HG02759 (cell line): ENCODE results near the gene PTK6.
A peak's percentile ranks its signal among the peaks of the same experiment; 100 is the strongest.
"Not testable (repeated sequence)": the region's sequence is repeated elsewhere in the genome, so short reads cannot be mapped to it uniquely, and the experiment has no call there.

Source experiments
- ATAC-seq: cut with Tn5 transposase; IDR thresholded peaks from one replicate; pipeline ENCODE4 v1.9.1; 2021; ENCODE audit warnings: mild to moderate bottlenecking, moderate library complexity; ENCODE audit not compliant: unreplicated experiment

The PTK6 gene

DNA sequence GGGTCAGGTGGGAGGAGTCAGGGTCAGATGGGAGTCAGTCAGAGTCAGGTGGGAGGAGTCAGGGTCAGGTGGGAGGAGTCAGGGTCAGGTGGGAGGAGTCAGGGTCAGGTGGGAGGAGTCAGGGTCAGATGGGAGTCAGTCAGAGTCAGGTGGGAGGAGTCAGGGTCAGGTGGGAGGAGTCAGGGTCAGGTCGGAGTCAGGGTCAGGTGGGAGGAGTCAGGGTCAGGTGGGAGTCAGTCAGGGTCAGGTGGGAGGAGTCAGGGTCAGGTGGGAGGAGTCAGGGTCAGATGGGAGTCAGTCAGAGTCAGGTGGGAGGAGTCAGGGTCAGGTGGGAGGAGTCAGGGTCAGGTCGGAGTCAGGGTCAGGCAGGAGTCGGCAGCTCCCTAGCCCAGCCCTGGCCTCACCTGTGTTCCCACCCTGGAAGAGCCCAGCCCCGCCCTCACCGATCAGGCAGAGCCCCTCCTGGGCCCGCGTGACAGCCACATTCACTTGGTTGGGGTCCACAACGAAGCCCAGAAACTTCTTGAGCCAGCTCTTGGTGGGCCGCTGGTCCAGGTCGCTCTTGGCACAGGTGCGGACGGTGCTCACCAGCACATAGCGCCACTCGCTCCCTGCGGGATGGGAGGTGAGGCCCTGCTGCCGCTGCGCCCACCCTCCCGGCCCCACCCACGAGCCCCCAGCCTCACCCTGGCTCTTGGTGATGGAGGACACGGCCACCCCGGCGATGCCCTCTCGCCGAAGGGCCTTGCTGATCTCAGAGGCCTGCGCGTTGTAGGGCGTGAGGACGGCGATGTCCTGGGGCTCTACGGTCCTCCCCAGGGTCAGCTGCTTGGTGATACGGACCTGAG, 22.5 kb upstream of the PTK6 start:
- ATAC-seq: not testable (repeated sequence)

DNA sequence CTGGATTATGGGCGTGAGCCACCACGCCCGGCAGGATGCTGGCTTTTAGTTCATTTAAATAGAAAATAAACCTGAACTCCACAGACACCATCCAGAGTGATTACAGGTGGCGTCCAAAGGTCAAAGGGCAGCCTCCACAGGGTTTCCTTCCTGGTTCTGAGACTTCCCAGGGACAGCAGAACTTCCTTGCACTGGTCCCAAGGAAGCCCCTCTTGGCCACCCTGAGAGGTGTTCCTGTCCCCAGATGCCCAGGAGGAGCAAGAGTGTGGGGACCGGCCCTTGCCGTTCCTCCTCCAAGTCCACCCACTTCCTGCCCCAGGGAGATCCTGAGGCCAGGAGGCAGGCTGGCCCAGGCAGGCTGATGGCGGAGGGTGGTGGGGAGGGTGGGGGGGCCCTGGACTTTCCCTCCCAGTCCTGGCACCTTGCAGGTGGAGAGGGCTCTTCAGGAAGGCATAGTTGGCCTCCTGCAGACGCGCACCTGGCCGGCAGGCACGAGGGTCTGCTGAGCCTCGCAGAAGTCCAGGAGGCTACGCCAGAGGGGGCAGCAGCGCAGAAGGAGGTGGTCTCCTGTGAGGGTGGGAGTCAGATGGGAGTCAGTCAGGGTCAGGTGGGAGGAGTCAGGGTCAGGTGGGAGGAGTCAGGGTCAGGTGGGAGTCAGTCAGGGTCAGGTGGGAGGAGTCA, 21.8 kb upstream of the PTK6 start:
- no peak for ATAC-seq

DNA sequence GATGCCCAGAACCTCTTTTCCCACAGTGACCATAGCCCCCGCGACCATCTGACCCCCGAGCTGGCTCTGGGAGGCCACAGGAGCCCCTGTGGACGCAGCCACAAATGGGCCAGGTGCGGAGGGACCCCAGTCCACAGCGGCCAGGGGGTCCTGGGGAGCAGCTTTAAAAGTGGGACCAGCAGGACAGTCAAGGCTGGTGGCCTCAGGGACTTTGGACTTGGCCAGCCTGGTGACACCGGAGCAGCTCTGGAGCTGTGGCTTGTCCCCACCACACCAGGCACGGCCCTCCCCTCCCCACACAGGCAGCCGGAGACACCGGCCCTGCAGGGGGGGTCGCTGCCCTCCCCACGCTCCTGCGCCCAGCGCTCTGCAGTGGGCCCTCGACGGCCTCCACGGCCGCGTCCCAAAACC, 20.3 kb upstream of the PTK6 start:
- no peak for ATAC-seq

DNA sequence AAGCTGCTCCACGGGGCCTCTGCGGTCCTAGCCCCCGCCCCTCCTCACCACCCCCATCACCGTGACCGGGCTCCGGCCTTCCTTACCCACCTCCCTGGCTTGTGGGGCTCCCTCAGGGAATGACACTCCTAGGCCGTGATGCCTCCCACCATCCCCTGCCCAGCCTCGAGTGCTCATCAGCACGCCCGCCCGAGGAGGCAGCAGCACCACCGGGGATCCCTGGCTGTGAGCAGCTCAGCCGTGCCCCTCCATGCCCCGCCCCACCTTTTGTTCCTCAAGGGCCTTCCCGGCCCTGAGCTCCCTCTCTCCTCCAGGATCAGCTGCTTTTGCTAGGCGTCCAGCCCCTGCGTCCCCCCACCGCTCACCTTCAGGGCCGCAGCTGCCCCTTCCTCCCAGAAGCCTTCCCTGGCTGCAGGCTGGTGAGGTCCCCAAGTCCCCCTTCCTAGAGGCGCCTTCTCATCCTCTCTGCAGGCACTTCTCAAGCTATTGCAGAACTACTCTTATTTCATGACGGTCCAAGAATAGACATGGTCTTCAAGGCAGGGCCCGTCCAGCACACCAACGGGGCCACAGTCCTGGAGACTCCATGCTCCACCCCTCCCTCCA, 19.8 kb upstream of the PTK6 start:
- no peak for ATAC-seq

GRCh38 chr20:63555661-63556381, 18.6 kb upstream of the PTK6 start:
- no peak for ATAC-seq

GRCh38 chr20:63554361-63555278, 17.4 kb upstream of the PTK6 start:
- ATAC-seq: no peak

DNA sequence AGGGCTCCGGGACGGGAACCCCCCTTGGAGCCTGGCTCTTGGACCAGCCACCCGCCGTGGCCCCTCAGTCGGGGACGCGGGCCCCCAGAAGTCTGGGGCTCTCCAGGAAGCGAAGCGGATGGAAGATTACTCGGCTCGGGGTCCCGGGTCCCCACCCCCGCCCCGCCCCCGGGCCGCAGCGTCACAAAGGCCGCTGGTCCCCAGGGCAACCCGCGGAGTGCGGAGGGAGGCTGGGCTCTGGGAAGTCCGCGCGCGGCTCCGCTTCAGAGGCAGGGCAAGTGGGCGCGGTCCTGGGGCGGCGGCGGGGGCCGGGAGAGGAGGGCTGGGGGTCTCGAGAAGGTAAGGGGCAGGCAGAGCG, 16.7 kb upstream of the PTK6 start, which contains the start of gene FNDC11:
Gene FNDC11 (plus strand): TSS at position 227 of the 358 bp plus-strand sequence. CDS start 1,505 bp downstream, outside the sequence.
- peak; percentile 36 for ATAC-seq

GRCh38 chr20:63553251-63553932, 16.2 kb upstream of the PTK6 start:
- ATAC-seq: peak; percentile 41

- peak; percentile 25 for ATAC-seq
Measured at GRCh38 chr20:63552481-63553249, 15.5 kb upstream of the PTK6 start.

- ATAC-seq: no peak
Measured at GRCh38 chr20:63551068-63551467, 13.9 kb upstream of the PTK6 start.

DNA sequence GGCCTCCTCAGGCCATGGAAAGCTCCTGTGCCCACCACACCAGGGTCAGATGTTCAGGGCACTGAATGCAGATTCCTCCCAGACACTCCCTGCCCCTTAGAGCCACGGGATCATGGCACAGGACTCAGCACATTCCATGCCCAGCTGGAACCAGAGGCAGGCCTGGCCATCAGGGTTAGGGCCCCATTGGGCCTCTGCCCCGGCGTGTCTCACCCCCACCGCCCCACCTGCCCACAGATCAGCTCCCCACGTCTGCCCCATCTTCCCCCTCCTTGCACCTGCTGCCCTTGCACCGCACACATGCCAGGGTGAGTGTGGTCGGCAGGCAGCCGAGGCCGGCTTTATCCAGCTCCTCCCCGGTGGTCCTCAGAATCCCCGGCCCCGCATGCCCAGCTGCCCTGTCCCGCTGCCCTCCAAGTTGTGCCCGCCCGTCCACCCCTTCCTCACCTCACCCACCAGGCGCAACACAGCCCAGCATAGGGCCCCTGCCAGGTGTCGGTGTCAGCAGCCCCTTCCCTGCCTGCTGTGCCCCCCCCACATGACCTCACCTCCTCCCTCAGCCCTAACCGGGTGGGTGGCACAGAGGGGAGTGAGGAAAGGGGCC, 12.6 kb upstream of the PTK6 start:
- ATAC-seq: no peak

DNA sequence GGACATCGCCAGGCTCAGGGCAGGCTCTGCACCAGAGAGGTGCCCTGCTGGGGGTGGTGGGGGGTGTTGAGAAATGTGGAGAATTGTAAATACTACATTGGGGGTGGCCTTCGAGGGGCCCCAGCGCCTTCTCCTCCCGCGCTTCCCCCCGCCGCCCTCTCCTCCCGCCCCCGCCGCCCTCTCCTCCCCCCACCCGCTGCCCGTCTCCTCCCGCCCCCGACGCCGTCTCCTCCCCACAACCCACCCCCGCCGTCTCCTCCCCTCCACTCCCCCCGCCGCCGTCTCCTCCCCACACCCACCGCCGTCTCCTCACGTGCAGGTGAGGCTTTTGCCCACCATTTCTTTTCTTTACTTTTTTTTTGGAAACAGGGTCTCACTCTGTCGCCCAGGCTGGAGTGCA, 11.8 kb upstream of the PTK6 start:
- no peak for ATAC-seq

DNA sequence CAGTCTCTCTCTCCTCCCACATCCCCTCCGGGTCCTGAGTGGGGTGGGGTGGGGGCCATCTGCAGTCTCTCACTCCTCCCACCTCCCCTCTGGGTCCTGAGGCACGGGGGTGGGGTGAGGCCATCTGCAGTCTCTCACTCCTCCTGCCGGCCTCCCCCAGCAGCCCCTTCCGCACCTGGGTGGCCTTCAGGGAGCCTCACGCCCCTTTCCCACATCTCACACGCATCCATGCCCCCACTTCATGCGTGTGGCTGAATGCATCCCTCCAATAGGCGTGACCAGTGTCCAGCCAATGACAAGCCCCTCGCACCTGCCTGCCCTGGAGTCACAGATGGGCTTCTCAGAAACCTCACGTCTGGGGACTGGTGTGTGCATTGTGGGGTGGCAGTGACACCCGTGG, 11.4 kb upstream of the PTK6 start:
- ATAC-seq: no peak

- no peak for ATAC-seq
Measured at GRCh38 chr20:63547725-63548480, 10.7 kb upstream of the PTK6 start, which contains the start of gene SRMS. SRMS (minus strand) TSS chr20:63547749; CDS start chr20:63547463, 286 bp downstream.

GRCh38 chr20:63546956-63547724, 10.0 kb upstream of the PTK6 start:
- ATAC-seq: no peak

DNA sequence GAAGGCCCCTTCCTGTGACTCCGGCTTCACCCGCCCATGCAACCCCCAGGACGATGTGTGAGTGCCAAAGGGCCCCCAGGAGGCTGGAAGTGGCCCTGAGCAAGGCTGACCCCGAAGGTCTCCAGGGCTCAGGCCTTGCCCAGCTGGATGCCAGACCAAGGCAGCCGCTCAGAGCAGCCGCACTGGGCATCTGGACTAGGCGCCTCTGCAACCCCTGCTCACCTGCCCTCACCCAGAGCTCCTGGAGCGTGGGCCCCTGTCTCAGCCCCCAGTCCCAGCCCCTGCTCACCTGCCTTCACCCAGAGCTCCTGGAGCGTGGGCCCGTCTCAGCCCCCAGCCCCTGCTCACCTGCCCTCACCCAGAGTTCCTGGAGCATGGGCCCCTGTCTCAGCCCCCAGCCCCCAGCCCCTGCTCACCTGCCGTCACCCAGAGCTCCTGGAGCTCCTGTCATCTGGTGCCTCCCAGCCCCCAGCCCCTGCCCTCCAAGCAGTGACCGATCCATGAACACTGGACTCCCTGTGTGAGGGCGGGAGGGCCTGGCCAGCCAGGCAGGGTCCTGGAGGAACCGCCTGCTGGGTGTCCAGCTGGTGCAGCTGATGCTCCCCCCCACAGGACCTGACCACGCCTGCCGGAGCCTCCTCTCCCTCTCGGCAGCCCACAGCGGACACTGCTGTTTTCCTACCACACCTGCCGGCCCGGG, 9.2 kb upstream of the PTK6 start:
- no peak for ATAC-seq
